Stimulated activated naive CD8-positive, alpha-beta T cell treated with anti-CD3 and anti-CD28 coated beads, Interleukin-15, Interleukin-2, amounts not matched to agents 100 U/mL and 50 U/mL, for 24 hours (primary cell): ENCODE results near the gene BMP7.

Experiments used
- ATAC-seq: fragments of 150-1000 bp; cut with Tn5 transposase; one replicate; pipeline ENCODE4 v1.10.0; 2021
- DNase-seq: peaks from one replicate; pipeline ENCODE4 v3.0.0; 2021

The BMP7 gene

DNA sequence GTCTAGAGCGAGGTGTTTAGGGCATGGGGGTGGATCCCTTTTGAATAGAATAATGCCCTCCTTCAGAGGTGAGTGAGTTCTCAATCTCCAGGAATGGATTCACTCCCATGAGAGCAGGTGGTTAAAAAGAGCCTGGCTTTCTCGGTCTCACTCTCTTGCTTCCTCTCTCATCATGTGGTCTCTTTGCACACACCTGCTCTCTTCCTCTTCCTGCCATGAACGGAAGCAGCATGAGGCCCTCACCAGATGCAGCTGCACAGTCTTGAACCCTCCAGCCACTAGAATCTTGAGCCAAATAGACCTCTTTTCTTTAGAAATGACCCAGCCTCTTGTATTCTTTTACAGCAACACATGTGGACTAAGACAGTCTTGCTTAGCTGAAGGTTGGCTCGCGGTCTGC is 119.3 kb downstream of the BMP7 start:
- ATAC-seq (no peak), DNase-seq (no peak)

DNA sequence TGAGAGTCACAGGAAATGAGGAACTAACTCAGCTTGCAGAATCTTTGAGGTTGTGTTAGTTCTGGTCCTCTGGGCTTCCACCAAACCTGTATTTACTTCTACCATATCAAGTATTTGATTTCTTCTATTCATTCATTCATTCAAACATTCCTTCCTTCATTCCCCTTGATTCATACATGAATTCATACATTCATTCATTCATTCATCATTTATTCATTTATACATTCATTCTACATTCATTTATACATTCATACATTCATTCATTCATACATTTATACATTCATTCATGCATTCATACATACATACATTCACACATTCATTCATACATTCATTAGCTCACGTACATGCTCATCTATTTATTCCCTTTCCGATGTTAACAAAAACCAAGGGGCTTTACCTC is 120.3 kb downstream of the BMP7 start:
- no peak for ATAC-seq

DNA sequence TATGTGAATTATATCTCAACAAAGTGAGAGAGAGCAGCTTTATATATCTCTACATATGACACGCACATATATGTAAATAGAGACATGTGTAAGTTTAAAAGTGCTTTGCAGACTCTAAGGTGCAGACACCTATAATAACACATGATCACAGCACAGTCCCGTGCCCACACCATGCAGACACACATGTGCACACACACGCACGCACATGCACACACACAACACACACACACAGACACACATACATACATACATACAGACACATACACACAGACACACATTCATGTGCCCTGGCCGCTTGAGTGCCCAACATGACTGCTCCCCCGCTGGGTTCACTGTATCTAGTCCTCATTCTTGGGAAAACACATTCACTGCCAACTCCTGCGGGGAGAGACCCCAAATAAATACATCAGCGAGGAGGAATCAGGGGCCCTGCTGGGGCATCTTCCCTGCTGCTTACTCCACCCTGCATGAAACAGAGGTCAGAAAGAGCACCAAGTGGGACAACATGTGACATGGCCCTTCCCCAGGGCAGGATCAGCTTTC is 121.3 kb downstream of the BMP7 start:
- ATAC-seq (no peak), DNase-seq (no peak)

More for the DNA sequence above, 120.3 kb downstream of the BMP7 start:
- DNase-seq = no peak

DNA sequence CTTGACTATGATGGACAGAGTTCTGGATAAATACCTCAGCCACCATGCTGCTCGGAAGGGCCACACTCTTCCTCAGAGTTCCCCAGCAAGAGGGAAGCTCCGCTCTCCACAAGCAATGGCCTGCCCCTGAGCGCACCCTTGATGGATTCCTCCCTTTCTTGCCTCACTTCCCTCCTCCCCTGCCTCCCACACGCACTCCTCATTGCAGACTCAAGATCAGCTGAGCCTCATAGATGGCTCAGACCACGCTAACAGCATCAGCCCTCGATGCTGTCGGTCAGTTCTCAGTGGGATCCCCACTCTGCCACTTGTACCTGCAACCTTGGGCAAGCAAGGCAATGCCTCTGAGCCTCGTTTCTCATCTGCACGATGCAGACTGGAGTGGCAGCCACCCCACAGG is 123.3 kb downstream of the BMP7 start:
- no peak for DNase-seq
- ATAC-seq = no peak

DNA sequence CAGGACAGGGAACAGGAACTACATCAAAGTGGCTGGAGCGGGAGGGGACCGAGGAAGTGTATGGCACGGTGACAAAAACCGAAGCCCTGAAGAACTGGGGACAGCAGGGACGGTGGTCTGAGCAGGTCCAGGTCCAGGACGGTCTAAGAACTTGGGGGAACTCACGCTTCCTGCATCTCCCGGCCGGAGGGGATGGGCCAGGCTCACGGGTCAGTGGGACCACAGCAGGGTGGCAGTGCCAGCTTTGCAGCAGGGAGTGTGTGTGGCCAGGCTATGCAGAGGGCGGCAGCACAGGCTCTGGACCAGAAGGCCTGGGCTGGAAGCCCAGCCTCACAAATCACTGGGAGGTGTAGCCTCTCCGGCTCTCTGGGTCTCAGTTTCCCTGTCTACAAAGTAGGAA is 123.8 kb downstream of the BMP7 start:
- no peak for ATAC-seq

DNA sequence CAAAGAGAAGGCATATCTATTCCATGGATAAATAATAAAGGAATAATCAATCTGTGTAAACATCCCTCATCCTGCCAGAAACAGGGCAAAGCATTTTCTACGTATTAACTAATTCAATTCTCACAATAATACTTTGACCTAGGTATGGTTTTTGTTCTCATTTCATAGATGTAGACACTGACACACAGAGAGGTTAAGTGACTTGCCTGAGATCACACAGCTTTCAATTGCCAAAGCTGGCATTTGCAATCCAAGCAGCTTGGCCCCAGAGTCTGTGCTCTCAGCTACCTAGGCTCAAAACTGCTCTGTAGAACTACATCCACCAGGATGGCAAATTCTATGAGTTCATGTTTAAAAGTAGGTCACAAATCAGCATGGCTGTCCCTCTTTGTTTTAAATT is 124.9 kb downstream of the BMP7 start:
- no peak for ATAC-seq
- no peak for DNase-seq

More for the DNA sequence above, 123.8 kb downstream of the BMP7 start:
- DNase-seq = no peak

DNA sequence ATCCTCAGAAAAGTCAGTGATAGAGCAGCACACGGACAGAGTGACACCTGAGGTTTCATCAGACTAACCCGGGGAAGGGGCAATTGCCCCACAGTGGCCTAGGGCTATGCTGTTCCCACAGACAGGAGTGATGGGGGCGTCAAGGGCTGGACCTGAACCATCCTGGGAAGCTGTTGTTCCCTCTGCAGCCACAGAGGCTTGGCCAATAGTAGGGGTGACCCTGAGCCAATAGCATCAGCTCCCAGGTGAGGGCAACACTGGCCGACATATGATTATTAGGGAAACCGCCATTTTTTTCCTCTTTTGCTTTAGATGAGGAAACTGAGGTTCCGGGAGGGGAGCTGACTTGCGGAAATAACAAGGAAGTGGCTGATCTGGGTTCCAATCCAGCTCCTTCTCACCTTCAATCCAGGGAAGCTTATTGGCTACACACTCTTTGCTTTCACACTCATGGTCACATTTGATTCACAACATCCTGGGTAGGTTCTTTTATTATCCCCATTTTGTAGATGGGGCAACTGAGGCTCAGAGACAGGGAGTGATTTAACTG is 126.0 kb downstream of the BMP7 start:
- ATAC-seq (no peak), DNase-seq (no peak)

DNA sequence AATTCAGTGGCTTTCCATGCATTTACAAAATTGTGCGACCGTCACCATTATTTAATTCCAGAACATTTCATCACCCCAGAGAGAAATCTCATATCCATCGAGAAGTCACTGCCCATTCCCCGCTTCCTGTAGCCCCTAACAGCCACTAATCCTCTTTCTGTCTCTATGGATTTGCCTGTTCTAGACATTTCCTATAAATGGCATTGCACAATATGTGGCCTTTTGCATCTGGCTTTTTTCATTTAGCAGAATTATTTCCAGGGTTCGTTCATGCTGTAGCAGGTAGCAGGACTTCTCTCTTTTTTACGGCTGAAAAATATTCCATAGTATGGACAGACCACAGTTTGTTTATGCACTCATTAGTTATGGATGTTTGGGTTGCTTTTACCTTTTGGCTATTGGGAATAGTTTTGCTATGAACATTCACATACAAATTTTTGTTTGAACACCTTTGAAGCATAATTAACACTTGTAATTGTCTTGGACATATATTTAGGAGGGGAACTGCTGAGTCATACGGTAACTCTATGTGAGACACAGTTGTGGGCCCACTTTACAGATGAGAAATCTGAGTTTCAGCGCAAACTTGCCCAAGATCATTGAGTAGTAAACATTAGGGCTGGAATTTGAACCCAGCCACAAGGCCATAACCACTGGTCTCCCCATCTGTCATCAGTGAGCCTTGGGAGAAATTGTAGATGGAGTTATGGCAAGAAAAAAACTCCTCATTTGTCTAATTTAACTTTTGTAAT is 126.9 kb downstream of the BMP7 start:
- ATAC-seq = no peak
- no peak for DNase-seq

DNA sequence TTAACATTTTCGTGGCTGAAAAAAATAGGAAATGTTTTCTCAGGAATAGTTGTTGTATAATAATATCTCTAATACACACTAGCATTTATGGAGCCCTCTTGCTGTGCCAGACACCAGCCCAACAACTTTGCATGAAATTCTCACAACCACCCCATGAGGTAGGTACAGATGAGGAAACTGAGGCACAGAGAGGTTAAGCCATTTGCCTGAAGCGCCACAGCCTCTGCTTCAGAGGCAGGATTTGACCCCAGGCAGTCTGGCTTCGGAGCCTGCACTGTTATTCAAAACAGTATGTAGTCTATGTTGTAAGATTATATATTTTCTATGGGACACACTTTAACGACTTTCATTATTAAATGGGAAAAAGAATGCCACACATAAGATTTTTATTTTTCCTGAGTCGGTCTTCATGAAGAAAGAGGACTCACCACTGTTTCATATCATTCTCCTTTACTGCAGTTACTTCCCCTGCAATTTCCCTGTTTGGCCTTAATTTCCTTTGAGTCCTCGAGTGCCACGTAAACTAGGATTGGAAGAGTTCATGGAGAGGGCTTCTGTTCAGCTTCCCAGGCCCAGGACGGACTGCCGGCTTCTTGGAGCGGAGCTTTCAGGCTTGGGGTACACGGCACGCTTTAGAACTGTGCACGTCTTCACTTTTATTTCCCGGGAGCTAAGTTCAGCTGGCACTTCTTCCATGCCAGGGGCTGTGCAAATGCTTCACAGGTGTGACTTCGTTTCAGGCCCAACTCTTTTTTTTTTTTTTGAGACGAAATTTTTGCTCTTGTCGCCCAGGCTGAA is 128.0 kb downstream of the BMP7 start:
- no peak for DNase-seq
- ATAC-seq = no peak

DNA sequence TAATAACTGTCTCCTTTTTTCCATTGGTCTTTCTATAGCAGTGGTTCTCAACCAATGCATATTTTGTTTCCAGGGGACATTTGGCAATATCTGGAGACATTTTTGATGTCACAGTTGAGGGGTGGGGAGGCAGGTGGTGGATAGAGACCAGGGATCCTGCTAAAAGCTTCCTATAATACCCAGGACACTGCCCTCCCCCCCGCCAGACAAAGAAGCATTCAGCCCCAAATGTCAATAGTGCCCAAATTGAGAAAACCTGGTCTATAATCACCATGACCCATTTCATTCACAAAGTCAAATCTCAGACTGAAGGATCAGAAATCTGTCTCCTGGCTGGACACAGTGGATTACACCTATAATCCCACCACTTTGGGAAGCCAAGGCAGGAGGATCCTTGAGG is 128.8 kb downstream of the BMP7 start:
- ATAC-seq = no peak
- no peak for DNase-seq

DNA sequence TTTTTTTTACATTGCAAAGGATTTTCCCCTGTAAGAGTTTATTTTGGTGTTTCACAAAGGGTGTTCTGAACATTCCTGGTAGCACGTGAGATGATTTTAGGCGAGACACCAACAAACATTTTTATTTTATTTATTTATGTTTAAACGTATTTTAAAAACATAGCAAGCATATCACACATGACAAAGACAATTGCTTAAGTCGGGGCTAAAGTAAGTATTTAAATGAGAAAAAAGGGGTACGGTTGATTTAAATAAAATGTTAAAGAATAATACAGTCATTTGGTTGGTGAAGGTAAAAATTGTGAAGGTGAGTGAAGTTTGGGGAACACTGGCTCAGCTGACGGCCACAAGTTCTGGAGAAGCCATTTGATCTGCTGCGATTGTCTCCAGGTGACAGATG is 129.7 kb downstream of the BMP7 start:
- DNase-seq = no peak
- ATAC-seq = no peak

DNA sequence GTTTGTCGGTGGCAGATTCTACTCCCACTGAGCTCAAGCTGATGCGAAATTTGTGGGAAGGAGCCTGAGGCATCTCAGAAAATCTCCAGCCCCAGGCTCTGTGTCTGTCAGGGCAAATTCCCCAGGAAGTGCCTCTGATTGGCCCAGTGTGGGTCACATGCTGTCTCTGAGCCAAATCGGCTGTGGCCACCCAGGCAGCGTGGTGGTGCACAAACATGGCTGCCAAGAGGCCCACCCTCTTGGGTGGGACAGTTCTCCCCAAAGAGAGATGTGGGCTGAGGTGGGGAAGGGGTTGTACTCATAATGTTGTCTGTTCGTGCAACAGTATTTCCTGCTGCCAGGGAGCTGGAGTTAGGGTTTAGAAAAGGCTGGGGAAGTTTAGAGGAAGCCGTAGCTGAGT is 130.6 kb downstream of the BMP7 start:
- no peak for ATAC-seq

DNA sequence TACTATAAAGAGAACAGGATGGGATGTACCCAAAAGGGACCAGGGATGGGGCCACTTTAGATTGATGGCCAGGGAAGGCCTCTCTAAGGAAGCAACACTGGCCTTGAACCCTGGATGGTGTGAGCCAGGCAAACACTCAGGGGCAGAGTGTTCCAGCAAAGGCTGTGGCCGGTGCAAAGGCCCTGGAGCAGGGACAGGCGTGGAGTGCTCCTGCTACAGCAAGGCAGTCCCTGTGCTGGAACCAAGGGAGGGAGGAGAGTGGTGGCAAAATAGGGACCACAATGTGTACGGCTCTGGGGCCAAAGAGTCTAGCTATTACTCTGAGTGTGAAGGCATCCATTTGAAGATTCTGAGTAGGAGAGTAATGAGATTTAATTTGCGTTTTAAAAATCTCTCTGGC is 131.6 kb downstream of the BMP7 start:
- ATAC-seq = no peak

More for the DNA sequence above, 130.6 kb downstream of the BMP7 start:
- DNase-seq = no peak

DNA sequence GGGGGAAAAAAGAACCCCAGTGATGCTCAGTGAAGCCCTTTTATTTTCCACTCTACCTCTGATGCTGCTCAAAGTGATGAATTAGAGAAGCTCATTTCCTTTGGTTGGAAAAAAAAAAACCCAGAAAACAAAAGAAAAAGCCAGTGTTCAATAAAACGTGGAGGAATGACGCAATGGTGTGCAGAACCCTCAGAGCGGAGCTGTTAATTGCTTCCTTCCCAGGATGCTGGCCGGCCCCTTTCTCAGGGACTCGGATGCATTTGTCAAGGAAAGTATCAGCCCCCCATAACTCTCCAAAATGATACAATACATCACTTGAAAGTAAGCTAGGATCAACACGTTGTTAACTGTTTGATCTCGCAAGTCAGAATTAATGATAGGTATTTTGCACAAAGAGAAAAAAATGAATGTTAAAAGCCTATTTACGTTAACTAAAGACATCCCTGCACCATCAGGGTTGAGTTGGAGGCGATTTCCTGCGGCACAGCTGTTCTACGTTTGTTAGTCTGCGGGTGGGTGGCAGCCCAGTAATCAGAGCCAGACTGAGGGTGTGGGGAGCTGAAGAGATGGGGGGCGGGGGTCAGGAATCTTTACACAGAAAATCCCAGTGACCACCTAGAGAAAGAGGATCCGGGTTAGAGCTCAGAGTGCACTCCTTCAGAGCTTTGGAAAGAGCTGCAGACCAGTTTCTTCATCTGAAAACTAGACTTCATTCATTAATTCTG is 132.4 kb downstream of the BMP7 start:
- DNase-seq = no peak
- ATAC-seq = no peak

More for the DNA sequence above, 131.6 kb downstream of the BMP7 start:
- no peak for DNase-seq

DNA sequence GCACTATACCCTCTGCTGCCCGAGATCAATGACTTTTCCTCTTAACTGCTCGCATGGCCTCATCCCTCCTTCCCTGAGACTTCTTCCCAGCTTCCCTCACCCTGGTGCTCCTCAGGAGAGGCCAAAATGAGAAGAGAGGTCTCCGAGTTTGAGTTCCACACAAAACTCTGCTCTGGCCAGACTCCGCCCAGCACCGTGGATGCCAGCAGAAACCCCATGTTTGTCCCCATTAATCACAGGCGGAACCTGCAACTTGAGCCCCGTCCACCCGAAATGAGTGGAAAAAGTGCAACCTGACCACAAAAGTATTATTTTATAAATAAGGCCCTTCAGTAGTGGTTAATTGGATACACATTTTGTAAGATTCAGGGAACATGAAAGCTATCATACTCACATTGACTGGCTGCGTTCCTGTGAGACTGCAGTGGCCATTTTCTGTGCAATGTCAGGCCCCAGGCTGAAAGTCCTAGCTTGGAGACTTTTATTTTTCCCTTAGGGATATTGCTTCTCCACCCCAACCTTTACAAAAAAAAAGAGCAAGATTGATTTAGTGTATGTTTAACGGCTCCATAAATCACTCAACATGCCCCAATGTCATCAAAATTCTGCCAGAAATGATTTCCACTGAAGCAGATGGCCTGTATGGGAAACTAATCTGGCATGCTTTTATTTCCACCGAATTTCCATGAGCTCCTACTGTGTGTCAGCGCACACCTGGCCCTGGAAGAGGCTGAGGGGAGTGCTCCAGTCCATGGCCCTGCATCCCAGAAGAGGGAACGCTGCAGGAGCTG is 134.6 kb downstream of the BMP7 start:
- ATAC-seq (no peak), DNase-seq (no peak)

DNA sequence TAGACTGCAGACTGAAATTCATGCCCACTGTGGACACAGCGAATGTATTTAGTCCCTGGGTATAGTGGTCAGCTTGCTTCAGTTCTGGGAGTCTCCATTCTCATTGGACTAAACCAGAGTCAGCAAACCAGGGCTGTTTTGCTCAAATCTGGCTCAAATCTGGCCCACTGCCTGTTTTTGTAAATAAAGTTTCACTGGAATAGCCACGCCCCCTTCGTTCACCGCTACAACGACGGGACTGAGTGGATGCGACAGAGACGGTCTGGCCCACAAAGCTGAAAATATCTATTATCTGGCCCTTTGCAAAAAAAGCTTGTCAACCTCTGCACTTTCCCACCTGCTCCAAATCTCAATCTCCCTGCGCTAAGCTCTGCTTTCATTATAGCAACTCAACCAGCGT is 135.4 kb downstream of the BMP7 start:
- no peak for ATAC-seq
- no peak for DNase-seq

DNA sequence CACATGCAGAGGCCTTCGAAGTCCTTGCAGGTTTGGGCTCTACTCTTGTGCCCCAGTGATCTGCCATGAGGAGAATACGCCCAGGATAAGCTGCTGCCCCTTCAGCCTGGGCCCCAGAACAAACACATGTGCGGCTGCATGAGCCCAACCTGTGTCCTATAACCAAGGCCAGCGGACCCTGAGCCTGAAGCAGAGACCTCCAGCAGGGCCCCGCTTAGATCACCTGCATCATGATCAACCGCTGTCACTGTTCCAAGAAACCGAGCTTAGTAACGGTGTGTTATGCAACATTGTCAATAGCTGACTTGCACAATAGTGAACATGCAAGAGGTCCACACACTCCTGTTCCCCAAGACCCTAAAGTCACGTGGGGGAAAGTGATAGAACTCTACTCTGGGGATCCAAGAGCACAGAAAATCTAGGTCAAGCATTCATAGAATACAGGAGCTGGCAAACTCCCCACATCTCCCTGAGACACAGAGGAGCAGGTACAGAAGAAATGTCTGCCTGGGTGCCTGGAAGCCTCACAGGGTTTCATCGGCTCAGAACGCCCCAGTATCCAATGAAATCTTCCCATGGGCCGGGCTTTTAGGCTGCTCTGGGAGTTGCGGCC is 136.2 kb downstream of the BMP7 start:
- DNase-seq (no peak), ATAC-seq (no peak)

DNA sequence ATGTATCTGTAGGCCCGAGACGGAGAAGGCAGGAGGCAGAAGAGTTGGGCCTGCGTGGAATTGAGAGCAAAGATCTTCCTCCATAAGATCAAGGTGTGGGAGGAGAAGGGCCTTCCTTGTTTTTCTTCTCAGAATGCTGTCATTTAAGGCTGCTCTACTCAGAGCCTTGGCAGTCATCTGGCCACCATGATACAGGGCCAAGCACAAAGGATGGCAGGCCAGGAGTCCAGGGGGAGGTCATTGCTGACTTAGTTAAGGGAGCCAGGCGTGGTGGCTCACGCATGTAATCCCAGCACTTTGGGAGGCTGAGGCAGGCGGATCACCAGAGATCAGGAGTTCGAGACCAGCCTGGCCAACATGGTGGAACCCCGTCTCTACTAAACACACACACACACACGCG is 137.1 kb downstream of the BMP7 start:
- DNase-seq (no peak), ATAC-seq (no peak)

DNA sequence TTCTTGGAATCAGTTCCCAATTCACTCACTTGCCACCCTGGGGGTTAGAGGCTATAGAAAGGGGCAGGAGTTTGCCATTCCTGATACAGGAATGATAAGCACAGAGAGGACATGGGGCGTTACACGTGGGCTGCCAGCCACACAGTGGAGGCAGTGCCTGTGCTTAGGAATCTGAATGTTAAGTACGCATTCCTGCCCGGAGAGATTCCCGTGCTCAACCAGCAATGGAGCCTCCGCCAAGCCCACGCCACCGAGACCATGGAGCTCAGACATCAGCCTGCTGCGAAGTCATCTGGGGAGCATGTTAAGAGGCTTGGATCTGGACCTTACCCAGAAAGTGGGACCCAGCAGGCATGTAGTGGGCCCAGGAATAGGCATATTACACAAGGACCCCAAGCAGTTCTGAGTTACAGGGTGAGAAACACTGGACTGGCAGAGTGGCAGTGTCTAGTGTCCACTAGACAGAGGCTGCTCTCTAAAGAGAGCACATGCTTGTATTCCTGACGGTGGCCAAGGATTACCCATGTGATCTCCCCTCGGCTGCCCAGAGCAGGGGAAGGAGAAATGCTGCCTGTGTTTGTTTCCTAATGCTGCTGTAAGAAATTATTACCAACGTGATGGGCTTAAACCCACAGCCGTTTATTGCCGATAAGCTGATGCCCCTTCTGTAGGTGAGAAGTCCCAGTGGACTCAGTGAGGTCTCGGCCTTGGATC is 138.2 kb downstream of the BMP7 start:
- no peak for DNase-seq

DNA sequence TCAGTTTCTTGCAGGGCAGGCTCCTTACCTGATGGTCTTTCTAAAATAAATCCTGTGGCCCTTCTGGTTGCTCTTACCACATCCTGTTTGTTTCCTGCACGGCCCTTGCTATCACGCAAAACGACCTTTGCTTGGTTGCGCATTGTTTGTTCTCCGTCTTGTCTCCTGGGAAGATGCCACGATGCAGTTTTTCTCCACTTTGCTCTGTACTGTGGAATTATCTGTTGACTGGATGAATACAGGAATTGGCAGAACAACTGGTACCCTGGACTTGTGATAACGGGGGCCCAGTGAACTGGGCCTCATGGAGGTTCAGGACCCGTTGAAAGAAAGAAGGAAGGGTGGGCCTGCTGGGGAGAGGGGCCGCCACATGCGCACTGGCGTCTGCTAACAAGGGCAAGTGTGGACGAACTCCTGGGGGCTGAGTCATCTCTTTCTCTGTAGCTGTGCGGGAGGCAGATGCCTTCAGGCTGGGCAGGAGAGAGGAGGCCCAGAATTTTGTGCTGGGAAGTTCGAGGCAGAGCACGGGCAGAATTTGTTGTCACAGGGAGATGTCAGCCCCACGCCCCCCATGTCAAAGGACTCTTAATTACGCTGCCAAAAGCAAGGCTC is 139.9 kb downstream of the BMP7 start:
- no peak for ATAC-seq
- DNase-seq = no peak

More for the DNA sequence above, 138.2 kb downstream of the BMP7 start:
- no peak for ATAC-seq
